Vagina (tissue), 2 donors: ENCODE data around the gene CCL11. TPM values are rescaled to one million over a fixed set of nuclear protein-coding genes. Genes with fewer than 3 reads are reported as not detected.
A peak's percentile ranks its signal among the peaks of the same experiment; 100 is the strongest.
"Not testable (repeated sequence)": the region's sequence is repeated elsewhere in the genome, so short reads cannot be mapped to it uniquely, and the experiment has no call there.

Source experiments
- DNase-seq, 2 donors: peaks; one replicate each; pipeline ENCODE4 v3.0.0-alpha.2; 2017; ENCODE audit errors: extremely low spot score in 2 of 2
- H3K27ac ChIP-seq: fragments of 200-600 bp; sonication (generic); one replicate; pipeline ENCODE4 v1.5.1; 2019
- H3K27me3 ChIP-seq: fragments of 200-600 bp; sonication (generic); one replicate; pipeline ENCODE4 v1.5.1; 2019
- H3K36me3 ChIP-seq, 2 donors: fragments of 200-600 bp; sonication (generic); one replicate each; pipeline ENCODE4 v1.5.1; 2017 to 2019
- H3K4me1 ChIP-seq: fragments of 200-600 bp; sonication (generic); one replicate; pipeline ENCODE4 v1.5.1; 2019
- H3K4me3 ChIP-seq, 2 donors: fragments of 200-600 bp; sonication (generic); 1 replicate in 1 of 2; 2 replicates in 1 of 2; pipeline ENCODE4 v1.5.1; 2016 to 2019
- H3K9me3 ChIP-seq: fragments of 200-600 bp; sonication (generic); one replicate; pipeline ENCODE4 v1.5.1; 2019
- CTCF ChIP-seq, 3 experiments: fragments of 450-650 bp in 2 of 3; fragments of 200-600 bp in 1 of 3; sonication (generic) in 1 of 3; IDR thresholded peaks; one replicate each; pipeline ENCODE4 v1.5.1; 2017 to 2019; ENCODE audit warnings: antibody characterized with exemption in 3 of 3, mild to moderate bottlenecking in 2 of 3, moderate library complexity in 2 of 3
- POLR2A ChIP-seq, 2 donors: fragments of 450-650 bp; IDR thresholded peaks; one replicate each; pipeline ENCODE4 v1.6.1; 2017; ENCODE audit warnings: antibody characterized with exemption in 2 of 2, mild to moderate bottlenecking in 2 of 2, moderate library complexity in 2 of 2
- POLR2AphosphoS5 ChIP-seq, 2 donors: sonication (generic); formaldehyde crosslinking; IDR thresholded peaks; one replicate each; pipeline ENCODE4 v1.9.0; 2017; ENCODE audit warnings: antibody characterized with exemption in 2 of 2, mild to moderate bottlenecking in 2 of 2, low read depth in 1 of 2; ENCODE audit not compliant: insufficient read depth in 1 of 2
- intact Hi-C: fragments of 100-400 bp; cut with DNase I; formaldehyde crosslinking; loops from one replicate; pipeline ENCODE4 v1.15.1; 2023
- total RNA-seq: library from RNA; depleted of rRNA; stranded (reverse); fragments of >200 nt; gene quantifications from one replicate; pipeline ENCODE4 v1.2.3, GENCODE V29; 2016

CCL11 gene
- total RNA-seq, 1 donor from 2014 or later, result 1.2 TPM

- no peak within 1 kb of the TSS for H3K4me3 ChIP-seq
- no peak within 1 kb of the TSS for H3K27ac ChIP-seq
- no peaks in the 10 kb centered on the region for H3K36me3 ChIP-seq
- no peaks in the 10 kb centered on the region for H3K9me3 ChIP-seq
- intact Hi-C loops, result no loop called here
- peaks cover 24% of the 10 kb centered on the region for H3K4me1 ChIP-seq
- no peaks in the 10 kb centered on the region for H3K27me3 ChIP-seq
- DNase-seq, result no peak
- TF ChIP-seq POLR2AphosphoS5 (IDR thresholded peaks at IDR 0.05; ENCODE audit: insufficient read depth in 1 of 2, low read depth in 1 of 2) (no peak), CTCF (IDR thresholded peaks at IDR 0.05) (no peak), POLR2A (IDR thresholded peaks at IDR 0.05) (no peak)
Measured at GRCh38 chr17:34319039-34319483, 33.5 kb downstream of the CCL11 start, which contains the start of gene CCL8. Gene CCL8 (plus strand): TSS chr17:34319435. CDS start chr17:34319502, 67 bp downstream.

GRCh38 chr17:34321964-34322363 lies 36.4 kb downstream of the CCL11 start:
- Histone ChIP-seq H3K27me3 (no peaks in the 10 kb centered on the region), H3K36me3 (no peaks in the 10 kb centered on the region), H3K27ac (no peak overlapping the region), H3K9me3 (no peaks in the 10 kb centered on the region), H3K4me3 (no peak overlapping the region), H3K4me1 (peaks cover 10% of the 10 kb centered on the region)
- intact Hi-C loops, result no loop called here
- TF ChIP-seq CTCF (IDR thresholded peaks at IDR 0.05) (no peak), POLR2AphosphoS5 (IDR thresholded peaks at IDR 0.05; ENCODE audit: insufficient read depth in 1 of 2, low read depth in 1 of 2) (peak in 1 of 2 donors; percentile 25), POLR2A (IDR thresholded peaks at IDR 0.05) (no peak)
- no peak for DNase-seq

- H3K4me3 ChIP-seq, H3K9me3 ChIP-seq, H3K27me3 ChIP-seq, H3K4me1 ChIP-seq, DNase-seq, intact Hi-C loops, H3K36me3 ChIP-seq, H3K27ac ChIP-seq: not testable (repeated sequence)
Measured at GRCh38 chr17:34327580-34327979, 42.0 kb downstream of the CCL11 start.

- intact Hi-C loops, result no loop called here
- H3K9me3 ChIP-seq, result no peaks in the 10 kb centered on the region
Measured at GRCh38 chr17:34337701-34338100, 52.2 kb downstream of the CCL11 start.

More at GRCh38 chr17:34337701-34338100, 52.2 kb downstream of the CCL11 start:
- H3K36me3 ChIP-seq, result no peaks in the 10 kb centered on the region
- TF ChIP-seq POLR2AphosphoS5 (IDR thresholded peaks at IDR 0.05; ENCODE audit: insufficient read depth in 1 of 2, low read depth in 1 of 2) (no peak), POLR2A (IDR thresholded peaks at IDR 0.05) (no peak)
- H3K4me1 ChIP-seq, result no peaks in the 10 kb centered on the region
- H3K27ac ChIP-seq, result no peak overlapping the region
- no peak for DNase-seq
- H3K27me3 ChIP-seq, result no peaks in the 10 kb centered on the region
- H3K4me3 ChIP-seq, result no peak overlapping the region

Other genes starting within 250 kb of the CCL11 start
- gene CCL2, start 30.5 kb upstream of the CCL11 start, total RNA-seq, result 15.2 TPM
- not detected for gene CCL7, start 15.5 kb upstream of the CCL11 start, total RNA-seq
- gene CCL8, start 33.7 kb downstream of the CCL11 start, total RNA-seq, result 1.5 TPM
- gene CCL13, start 70.7 kb downstream of the CCL11 start, total RNA-seq, result 2.2 TPM
- not detected for gene CCL1, start 77.5 kb downstream of the CCL11 start, total RNA-seq